Activated T-helper 1 cell treated with anti-CD3 and anti-CD28 coated beads, Interleukin-12 subunit alpha, Interleukin-12 subunit beta, Interleukin-2, Interleukin-4 antibody, amounts not matched to agents 30 ng/mL and 10 ng/mL and 1 ng/mL, durations not matched to agents 14 hours and 24 hours and 36 hours (primary cell): ENCODE measurements around the gene TTLL11. TPM values are rescaled to one million over a fixed set of nuclear protein-coding genes. Genes with fewer than 3 reads are reported as not detected.

ENCODE experiments used
- DNase-seq: peaks from one replicate; pipeline ENCODE4 v3.0.0; 2021; ENCODE audit warnings: low spot score
- H3K27ac Mint-ChIP-seq: one replicate; pipeline ENCODE4 v1.8.0; 2021; ENCODE audit warnings: mild to moderate bottlenecking, mixed read lengths
- H3K27me3 Mint-ChIP-seq: one replicate; pipeline ENCODE4 v1.8.0; 2022; ENCODE audit warnings: mild to moderate bottlenecking, moderate library complexity, mixed read lengths; ENCODE audit not compliant: insufficient read depth
- H3K36me3 Mint-ChIP-seq: one replicate; pipeline ENCODE4 v1.8.0; 2021; ENCODE audit warnings: low read depth, mixed read lengths
- H3K4me1 Mint-ChIP-seq: one replicate; pipeline ENCODE4 v1.8.0; 2021; ENCODE audit warnings: low read depth, mixed read lengths
- H3K4me3 Mint-ChIP-seq: one replicate; pipeline ENCODE4 v1.8.0; 2021; ENCODE audit warnings: mild to moderate bottlenecking, moderate library complexity, mixed read lengths
- H3K9me3 Mint-ChIP-seq: one replicate; pipeline ENCODE4 v1.8.0; 2021; ENCODE audit warnings: mixed read lengths
- intact Hi-C: fragments of 100-400 bp; cut with micrococcal nuclease; formaldehyde crosslinking; loops from one replicate; pipeline ENCODE4 v1.15.1; 2024
- total RNA-seq: library from RNA; stranded (reverse); gene quantifications from 2 replicates; pipeline ENCODE4 v1.2.3, GENCODE V29; 2022

TTLL11 gene
- total RNA-seq, 1 donor from 2014 or later, result 3.0 TPM

GRCh38 chr9:121929893-121930875 is 162.9 kb downstream of the TTLL11 start:
- Mint-ChIP-seq H3K27ac (no peak overlapping the region), H3K27me3 (no peaks in the 10 kb centered on the region), H3K36me3 (no peaks in the 10 kb centered on the region), H3K9me3 (no peaks in the 10 kb centered on the region), H3K4me1 (no peaks in the 10 kb centered on the region), H3K4me3 (no peak overlapping the region)
- no peak for DNase-seq
- intact Hi-C loops, result no loop called here

- Mint-ChIP-seq H3K36me3 (no peaks in the 10 kb centered on the region), H3K4me1 (no peaks in the 10 kb centered on the region), H3K9me3 (no peaks in the 10 kb centered on the region), H3K4me3 (no peak overlapping the region), H3K27ac (no peak overlapping the region), H3K27me3 (no peaks in the 10 kb centered on the region)
- intact Hi-C loops, result no loop called here
- no peak for DNase-seq
These were observed 165.5 kb downstream of the TTLL11 start for GRCh38 chr9:121927636-121928035.

- DNase-seq, result no peak
- Mint-ChIP-seq H3K4me1 (no peaks in the 10 kb centered on the region), H3K9me3 (no peaks in the 10 kb centered on the region), H3K27ac (no peak overlapping the region), H3K4me3 (no peak overlapping the region), H3K27me3 (no peaks in the 10 kb centered on the region), H3K36me3 (no peaks in the 10 kb centered on the region)
- intact Hi-C loops, result no loop called here
These were observed 166.0 kb downstream of the TTLL11 start for GRCh38 chr9:121927081-121927480.

GRCh38 chr9:121926351-121926801 is 166.7 kb downstream of the TTLL11 start:
- Mint-ChIP-seq H3K4me1 (no peaks in the 10 kb centered on the region), H3K27me3 (no peaks in the 10 kb centered on the region), H3K4me3 (no peak overlapping the region), H3K27ac (no peak overlapping the region), H3K36me3 (no peaks in the 10 kb centered on the region), H3K9me3 (no peaks in the 10 kb centered on the region)
- intact Hi-C loops, result no loop called here
- no peak for DNase-seq

- Mint-ChIP-seq H3K4me3 (no peak overlapping the region), H3K27ac (no peak overlapping the region), H3K4me1 (no peaks in the 10 kb centered on the region), H3K27me3 (no peaks in the 10 kb centered on the region), H3K9me3 (no peaks in the 10 kb centered on the region), H3K36me3 (no peaks in the 10 kb centered on the region)
- intact Hi-C loops, result no loop called here
- no peak for DNase-seq
These were observed 167.2 kb downstream of the TTLL11 start for GRCh38 chr9:121925935-121926334.

GRCh38 chr9:121924700-121925099 is 168.4 kb downstream of the TTLL11 start:
- no peaks in the 10 kb centered on the region for H3K9me3 Mint-ChIP-seq
- no peak overlapping the region for H3K27ac Mint-ChIP-seq
- H3K36me3 Mint-ChIP-seq, result no peaks in the 10 kb centered on the region
- no peak for DNase-seq
- H3K27me3 Mint-ChIP-seq, result peaks cover 3% of the 10 kb centered on the region
- no peaks in the 10 kb centered on the region for H3K4me1 Mint-ChIP-seq
- intact Hi-C loops, result no loop called here
- no peak overlapping the region for H3K4me3 Mint-ChIP-seq

- no peaks in the 10 kb centered on the region for H3K4me1 Mint-ChIP-seq
- H3K27me3 Mint-ChIP-seq, result peaks cover 3% of the 10 kb centered on the region
- intact Hi-C loops, result no loop called here
- no peaks in the 10 kb centered on the region for H3K36me3 Mint-ChIP-seq
- H3K4me3 Mint-ChIP-seq, result no peak overlapping the region
- no peak overlapping the region for H3K27ac Mint-ChIP-seq
- no peaks in the 10 kb centered on the region for H3K9me3 Mint-ChIP-seq
- DNase-seq, result no peak
These were observed 171.7 kb downstream of the TTLL11 start for GRCh38 chr9:121921444-121921843.

GRCh38 chr9:121917375-121918335 is 175.5 kb downstream of the TTLL11 start:
- Mint-ChIP-seq H3K4me1 (no peaks in the 10 kb centered on the region), H3K27me3 (peaks cover 3% of the 10 kb centered on the region), H3K36me3 (no peaks in the 10 kb centered on the region), H3K9me3 (no peaks in the 10 kb centered on the region), H3K27ac (no peak overlapping the region), H3K4me3 (no peak overlapping the region)
- intact Hi-C loops, result no loop called here
- DNase-seq, result no peak

GRCh38 chr9:121915304-121915625 is 177.8 kb downstream of the TTLL11 start:
- Mint-ChIP-seq H3K27ac (no peak overlapping the region), H3K4me1 (no peaks in the 10 kb centered on the region), H3K27me3 (peaks cover 4% of the 10 kb centered on the region), H3K9me3 (no peaks in the 10 kb centered on the region), H3K36me3 (no peaks in the 10 kb centered on the region), H3K4me3 (no peak overlapping the region)
- no peak for DNase-seq
- intact Hi-C loops, result no loop called here

- intact Hi-C loops, result no loop called here
- H3K36me3 Mint-ChIP-seq, result no peaks in the 10 kb centered on the region
- H3K27me3 Mint-ChIP-seq, result peaks cover 4% of the 10 kb centered on the region
- no peak overlapping the region for H3K4me3 Mint-ChIP-seq
- H3K9me3 Mint-ChIP-seq, result no peaks in the 10 kb centered on the region
- H3K4me1 Mint-ChIP-seq, result no peaks in the 10 kb centered on the region
- no peak for DNase-seq
- H3K27ac Mint-ChIP-seq, result no peak overlapping the region
These were observed 178.4 kb downstream of the TTLL11 start for GRCh38 chr9:121914604-121915303.

- Mint-ChIP-seq H3K4me3 (no peak overlapping the region), H3K9me3 (no peaks in the 10 kb centered on the region), H3K27ac (no peak overlapping the region), H3K36me3 (no peaks in the 10 kb centered on the region), H3K4me1 (no peaks in the 10 kb centered on the region), H3K27me3 (peaks cover 5% of the 10 kb centered on the region)
- intact Hi-C loops, result no loop called here
- DNase-seq, result no peak
These were observed 179.0 kb downstream of the TTLL11 start for GRCh38 chr9:121914017-121914595.

- Mint-ChIP-seq H3K4me3 (no peak overlapping the region), H3K4me1 (no peaks in the 10 kb centered on the region), H3K27ac (no peak overlapping the region), H3K9me3 (no peaks in the 10 kb centered on the region), H3K36me3 (no peaks in the 10 kb centered on the region), H3K27me3 (peaks cover 7% of the 10 kb centered on the region)
- no peak for DNase-seq
- intact Hi-C loops, result no loop called here
These were observed 180.1 kb downstream of the TTLL11 start for GRCh38 chr9:121912812-121913627.
